Putamen (tissue), 1 donor: ENCODE results near the gene PROM1.

Experiments
- DNase-seq: peaks from one replicate; pipeline ENCODE4 v3.0.0-alpha.2; 2016; ENCODE audit warnings: low spot score

PROM1 gene

GRCh38 chr4:16025268-16025667 is 58.6 kb downstream of the PROM1 start:
- no peak for DNase-seq

DNA sequence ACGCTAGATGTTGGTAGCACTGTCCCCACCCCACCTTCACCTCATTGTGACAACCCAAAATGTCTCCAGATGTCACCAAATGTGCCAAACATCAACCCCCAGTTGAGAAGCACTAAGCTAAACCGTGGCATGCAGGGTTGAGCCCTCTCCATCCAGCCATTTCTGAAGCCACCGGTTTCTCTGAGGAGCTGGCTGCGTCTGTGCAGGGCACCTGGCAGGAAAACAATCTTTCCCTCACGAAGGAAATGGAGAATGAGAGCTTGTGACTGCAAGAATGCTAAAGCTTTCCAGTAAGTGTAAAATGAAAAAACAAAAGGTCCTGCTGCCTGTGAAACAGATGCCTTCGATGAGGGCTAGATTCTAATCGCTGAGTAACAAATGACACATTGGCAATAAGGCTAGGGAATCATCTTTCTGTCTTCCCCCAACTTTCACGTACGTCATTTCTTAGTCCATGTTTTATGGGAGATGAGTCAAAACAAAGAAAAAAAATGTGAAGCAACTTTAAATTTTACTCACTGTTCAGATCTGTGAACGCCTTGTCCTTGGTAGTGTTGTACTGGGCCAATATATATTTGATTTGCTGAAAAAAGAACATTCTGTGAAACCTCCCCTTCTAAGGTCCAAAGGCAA is 59.9 kb downstream of the PROM1 start:
- DNase-seq = no peak

DNA sequence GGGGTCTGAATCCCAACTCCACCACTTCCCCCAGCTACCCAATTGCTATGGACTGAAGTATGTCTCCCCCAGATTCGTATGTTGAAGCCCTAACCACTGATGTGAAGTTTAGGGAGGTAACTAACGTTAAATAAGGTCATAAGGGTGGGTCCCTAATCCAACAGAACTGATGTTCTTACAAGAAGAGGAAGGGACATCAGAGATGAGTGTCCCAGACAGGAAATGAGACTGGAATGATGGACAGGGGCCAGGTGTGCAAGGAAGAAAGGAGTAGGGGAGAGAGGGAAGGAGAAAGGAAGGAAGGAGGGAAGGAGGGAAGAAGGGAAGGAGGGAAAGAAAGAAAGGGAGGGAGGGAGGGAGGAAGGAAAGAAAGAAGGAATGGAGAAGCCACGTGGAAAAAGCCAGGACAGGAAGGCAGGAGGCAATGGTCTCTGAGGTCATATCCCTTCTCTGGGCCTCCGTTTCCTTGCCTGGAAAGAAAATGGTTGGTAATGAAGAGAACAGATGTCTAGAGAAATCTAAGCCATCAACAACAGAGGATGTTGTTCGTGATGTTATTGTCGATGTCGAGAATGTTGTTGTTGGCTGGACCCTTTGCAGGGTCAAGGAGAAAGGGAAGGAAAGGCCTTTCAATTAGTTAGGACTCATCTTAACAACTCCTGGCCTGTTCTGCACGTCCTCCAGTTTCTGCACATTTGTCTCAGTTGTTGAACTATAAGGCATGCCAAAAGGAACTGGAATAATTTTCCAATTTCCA is 61.8 kb downstream of the PROM1 start:
- no peak for DNase-seq

DNA sequence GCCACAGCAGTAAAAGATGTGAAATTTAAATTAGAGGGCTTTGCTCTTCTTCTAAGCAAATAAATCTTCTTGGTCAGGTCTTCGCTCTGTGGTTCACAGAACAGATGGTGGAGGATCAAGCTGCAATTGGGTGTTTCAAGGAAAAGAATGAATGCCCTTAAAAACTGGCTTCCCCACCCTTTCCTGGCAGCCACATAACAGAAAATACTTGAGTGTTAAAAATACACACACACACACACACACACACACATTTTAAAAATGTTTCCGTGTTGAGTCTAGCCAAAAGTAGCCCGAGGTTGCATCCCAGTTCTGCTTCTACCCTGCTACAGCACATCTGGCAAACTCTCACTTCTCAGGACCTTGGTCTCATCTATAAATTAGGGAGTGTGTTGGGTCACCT is 64.2 kb downstream of the PROM1 start:
- no peak for DNase-seq

DNA sequence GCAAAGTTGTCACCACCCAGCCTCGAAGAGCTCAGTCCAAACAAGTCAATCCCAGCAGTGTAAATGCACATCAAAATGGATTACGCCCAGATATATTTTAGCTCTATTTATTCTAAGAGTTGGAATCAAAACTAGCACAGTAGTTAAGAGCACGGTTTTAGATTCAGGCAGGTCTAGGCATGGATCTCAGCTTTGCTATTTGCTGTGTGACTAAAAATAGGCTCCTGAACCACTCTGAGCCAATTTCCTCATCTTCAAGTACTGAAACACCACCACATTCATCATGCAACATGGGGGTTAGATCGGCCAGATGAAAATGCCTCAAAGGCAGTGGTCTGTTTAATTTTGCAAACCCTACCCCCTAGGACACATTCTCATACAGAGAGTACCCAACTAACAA is 65.0 kb downstream of the PROM1 start:
- no peak for DNase-seq

DNA sequence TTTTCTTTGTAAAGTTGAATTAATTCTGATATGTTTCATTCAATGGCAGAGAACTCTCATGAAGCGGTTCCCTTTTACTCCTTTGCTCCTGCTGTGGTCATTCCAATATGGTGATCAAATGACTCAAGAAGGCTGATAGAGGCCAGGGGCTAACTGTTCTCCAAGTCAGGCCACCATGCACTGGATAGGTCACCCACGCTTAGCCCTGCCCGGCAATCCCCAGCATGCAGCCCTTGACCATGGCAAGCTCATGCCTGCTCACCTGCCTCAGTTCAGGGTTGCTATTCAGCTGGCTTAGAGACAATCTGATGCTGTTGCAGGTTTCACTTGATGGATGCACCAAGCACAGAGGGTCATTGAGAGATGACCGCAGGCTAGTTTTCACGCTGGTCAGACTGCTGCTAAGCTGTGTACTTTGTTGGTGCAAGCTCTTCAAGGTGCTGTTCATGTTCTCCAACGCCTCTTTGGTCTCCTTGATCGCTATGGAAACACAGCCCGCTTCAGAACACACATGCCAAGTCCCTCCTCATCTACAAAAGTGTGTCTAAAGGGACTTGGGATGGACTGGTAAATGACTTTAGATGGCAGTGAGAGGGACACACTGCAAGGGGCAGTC is 65.7 kb downstream of the PROM1 start:
- DNase-seq = no peak

DNA sequence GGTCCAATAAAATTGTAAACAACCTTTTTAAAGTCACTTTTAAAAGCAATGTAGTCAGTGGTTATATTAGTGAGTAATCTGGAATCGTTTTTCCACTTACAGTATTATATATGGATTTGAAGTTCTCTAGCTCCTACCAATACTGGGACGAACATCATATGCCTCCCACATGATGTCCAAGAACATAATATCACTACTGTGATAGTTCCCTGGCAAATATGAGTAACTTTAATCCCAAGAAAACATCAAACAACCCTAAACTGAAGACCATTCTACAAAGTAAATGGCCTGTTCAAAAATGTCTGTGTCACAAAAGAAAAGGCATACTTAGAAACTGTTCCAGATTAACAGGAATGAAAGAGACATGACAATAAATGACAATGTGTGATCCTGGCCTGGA is 67.3 kb downstream of the PROM1 start:
- DNase-seq = no peak

GRCh38 chr4:16011173-16011572 is 72.7 kb downstream of the PROM1 start:
- DNase-seq = no peak

- no peak for DNase-seq
Observed at GRCh38 chr4:16009153-16009552, 74.7 kb downstream of the PROM1 start.

GRCh38 chr4:16007471-16008095 is 76.2 kb downstream of the PROM1 start:
- no peak for DNase-seq

DNA sequence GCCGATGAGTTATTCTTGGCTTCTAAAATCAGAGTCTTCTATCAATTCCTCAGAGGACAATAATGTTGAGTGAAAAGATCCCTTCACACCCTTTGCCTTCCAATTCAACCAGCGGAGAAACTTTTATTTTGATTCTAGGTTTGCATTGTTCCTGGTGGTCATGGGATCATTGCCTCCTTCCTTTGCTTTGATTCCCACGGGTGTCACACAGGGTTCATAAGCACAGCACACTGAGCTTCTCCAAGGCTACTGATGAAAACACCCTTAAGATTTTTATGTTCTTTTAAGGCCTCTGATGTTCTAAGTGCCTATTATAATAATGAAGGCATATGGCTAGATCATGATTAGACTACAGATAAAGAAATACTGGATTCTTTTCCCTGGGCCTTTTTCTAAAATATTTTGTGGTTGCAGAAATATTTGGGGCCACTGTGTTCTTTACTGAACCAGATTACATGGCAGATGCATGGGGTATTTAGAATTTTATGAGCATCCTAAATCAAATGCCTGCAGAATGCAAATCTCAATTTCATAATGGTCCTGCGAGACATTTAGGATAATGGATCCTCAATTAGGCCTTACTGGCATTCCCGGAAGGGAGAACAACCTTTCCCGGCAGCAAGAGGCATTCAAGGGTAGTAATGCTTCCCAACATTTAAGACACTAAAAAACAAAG is 76.9 kb downstream of the PROM1 start:
- DNase-seq = no peak

DNA sequence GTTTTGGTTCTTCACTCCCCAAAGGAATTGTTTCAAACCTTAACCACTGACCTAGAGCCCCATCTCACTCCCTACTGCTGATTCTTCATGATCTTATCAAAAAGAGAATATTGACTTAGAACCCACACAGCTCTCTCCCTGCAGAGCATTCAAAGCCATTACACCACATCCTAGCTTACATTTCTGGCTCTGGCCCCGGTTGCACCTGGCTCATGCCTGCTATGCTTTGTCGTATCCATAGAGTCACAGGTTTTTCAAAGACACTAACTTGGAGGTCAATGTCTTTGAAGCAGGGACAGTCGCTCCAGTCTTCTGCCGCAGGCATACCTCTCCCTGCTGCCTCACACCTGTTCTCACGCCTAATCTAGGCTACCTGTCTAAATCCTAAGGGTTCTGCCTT is 78.1 kb downstream of the PROM1 start:
- DNase-seq = no peak

DNA sequence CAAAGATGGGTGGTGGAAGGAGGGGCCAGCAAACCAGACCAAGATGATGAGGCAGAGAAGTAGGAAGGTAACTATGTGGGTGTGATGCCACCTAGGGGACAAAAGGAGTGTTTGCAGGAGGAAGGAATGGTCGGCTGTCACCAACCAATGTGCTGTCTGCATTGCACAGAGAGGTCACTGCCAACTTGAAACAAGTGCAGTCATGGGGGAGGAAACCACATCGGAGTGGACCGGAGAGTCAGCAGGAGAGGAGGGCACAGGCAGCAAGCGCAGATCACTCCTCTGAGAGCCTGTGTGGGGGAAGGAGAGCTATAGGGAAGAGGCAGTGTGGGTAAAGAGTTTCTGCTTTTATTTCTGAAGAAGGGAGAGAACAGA is 82.4 kb downstream of the PROM1 start:
- DNase-seq = peak; percentile 66

GRCh38 chr4:16000708-16001483 is 82.9 kb downstream of the PROM1 start:
- no peak for DNase-seq

- no peak for DNase-seq
Observed at GRCh38 chr4:15996773-15997172, 87.0 kb downstream of the PROM1 start.

- DNase-seq = no peak
Observed at GRCh38 chr4:15995826-15996225, 88.0 kb downstream of the PROM1 start.

GRCh38 chr4:15992167-15992485 is 91.7 kb downstream of the PROM1 start:
- no peak for DNase-seq

GRCh38 chr4:15990570-15991285 is 93.1 kb downstream of the PROM1 start:
- no peak for DNase-seq

DNA sequence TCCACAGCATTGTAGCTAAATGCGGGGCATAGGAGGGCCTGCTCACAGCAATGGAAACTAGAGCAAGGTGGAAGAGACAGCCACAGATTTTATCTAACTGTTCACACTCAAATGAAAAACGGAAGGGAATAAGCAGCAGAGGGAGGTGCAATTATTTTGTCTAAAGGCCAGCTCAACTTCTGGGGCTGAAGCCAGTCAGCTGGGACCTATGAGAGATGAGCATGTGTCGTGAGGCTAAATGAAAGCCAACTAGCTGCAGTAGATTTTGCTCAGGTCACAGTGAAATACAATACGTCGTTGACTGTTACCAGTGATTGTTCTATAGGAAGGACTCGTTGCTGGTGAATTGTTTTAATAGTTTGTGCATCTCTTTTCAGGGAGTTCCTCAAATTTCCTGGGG is 94.4 kb downstream of the PROM1 start:
- no peak for DNase-seq

- DNase-seq = no peak
Observed at GRCh38 chr4:15988222-15988621, 95.6 kb downstream of the PROM1 start.

- DNase-seq = no peak
Observed at GRCh38 chr4:15986907-15987306, 96.9 kb downstream of the PROM1 start.
